K562 (cell line): ENCODE measurements around the gene STX1B. TPM values are rescaled to one million over a fixed set of nuclear protein-coding genes. Genes with fewer than 3 reads are reported as not detected.

ENCODE experiments used
- ATAC-seq: fragments of 200-7000 bp; cut with Tn5 transposase; 3 replicates; pipeline ENCODE4 v1.9.1; 2020; ENCODE audit warnings: moderate library complexity
- BruUV-seq: library from RNA; stranded (reverse); fragments of 400-500 nt; replicated peaks from 2 replicates; lab custom pipeline; 2021; lab: Mats Ljungman, UMichigan
- CTCF ChIA-PET: fragments of 300-600 bp; formaldehyde crosslinking; extraction: SDS; loops from one replicate; lab custom pipeline; 2021; ENCODE audit warnings: low intra/inter-chr PET ratio; lab: Yijun Ruan, JAX
- POLR2A ChIA-PET: fragments of 300-600, 350-650 bp; sonication (Branson Sonifier 250); formaldehyde crosslinking; extraction: SDS; loops from one replicate; lab custom pipeline; 2021; ENCODE audit warnings: antibody characterized with exemption, inconsistent platforms; lab: Yijun Ruan, JAX
- DNase-seq, 4 experiments: peaks; one replicate each; pipeline versions ENCODE4 v3.0.0 to v3.0.0-alpha.2; 2011 to 2018; ENCODE audit warnings: low spot score in 3 of 4, mixed read lengths in 3 of 4; ENCODE audit errors: extremely low read depth in 1 of 4
- FAIRE-seq: peaks from 2 replicates; lab custom pipeline; 2011; peaks lifted over from hg19 to GRCh38; lab: Jason Lieb, UNC
- H2AFZ ChIP-seq: 2 replicates; pipeline ENCODE4 v1.6.0; 2011; ENCODE audit warnings: low read depth, low read length, control low read depth, inconsistent platforms
- H3K27ac ChIP-seq: fragments of 200-600 bp; 3 replicates; pipeline ENCODE4 v1.8.0; 2011; ENCODE audit warnings: low read depth, mild to moderate bottlenecking, control low read depth, inconsistent platforms, low read length, moderate library complexity, mixed read lengths; ENCODE audit errors: extremely low read depth
- H3K27me3 ChIP-seq, 2 experiments: fragments of 300-600 bp in 1 of 2; 2 replicates in 1 of 2; 3 replicates in 1 of 2; pipeline versions ENCODE4 v1.6.0 to v1.8.0; 2011; ENCODE audit warnings: inconsistent platforms in 2 of 2, low read length in 2 of 2, mild to moderate bottlenecking in 1 of 2, mixed read lengths in 1 of 2, moderate library complexity in 1 of 2; ENCODE audit not compliant: control insufficient read depth in 2 of 2, insufficient read depth in 2 of 2
- H3K36me3 ChIP-seq: fragments of 300-600 bp; 3 replicates; pipeline ENCODE4 v1.8.0; 2011; ENCODE audit warnings: mild to moderate bottlenecking, low read length, inconsistent platforms; ENCODE audit not compliant: control insufficient read depth, insufficient read depth
- H3K4me1 ChIP-seq, 2 experiments: fragments of 200-600 bp in 1 of 2; replicated peaks in 1 of 2; 2 replicates in 1 of 2; 3 replicates in 1 of 2; pipeline versions ENCODE4 v1.5.1 to v1.8.0; 2011; ENCODE audit warnings: inconsistent platforms in 2 of 2, low read length in 2 of 2, mild to moderate bottlenecking in 1 of 2, mixed read lengths in 1 of 2, moderate library complexity in 1 of 2; ENCODE audit not compliant: control insufficient read depth in 2 of 2, insufficient read depth in 2 of 2
- H3K4me2 ChIP-seq: 2 replicates; pipeline ENCODE4 v1.6.1; 2011; ENCODE audit warnings: low read length, control low read depth, inconsistent platforms, mixed read lengths; ENCODE audit not compliant: insufficient read depth
- H3K4me3 ChIP-seq: fragments of 200-600 bp; sonication (generic), shearing (Covaris generic); 2 replicates; pipeline ENCODE4 v1.5.1; 2016; ENCODE audit warnings: control low read depth, inconsistent platforms
- H3K79me2 ChIP-seq: fragments of 200-600 bp; 3 replicates; pipeline ENCODE4 v1.8.0; 2011; ENCODE audit warnings: low read length, inconsistent platforms; ENCODE audit not compliant: control insufficient read depth, insufficient read depth
- H3K9ac ChIP-seq, 2 experiments: 2 replicates each; pipeline versions ENCODE4 v1.6.0 to v1.6.1; 2011; ENCODE audit warnings: low read depth in 2 of 2, low read length in 2 of 2, control low read depth in 1 of 2, inconsistent platforms in 1 of 2, mild to moderate bottlenecking in 1 of 2, mixed read lengths in 1 of 2; ENCODE audit not compliant: insufficient read depth in 1 of 2
- H3K9me1 ChIP-seq: one replicate; pipeline ENCODE4 v1.6.0; 2011; ENCODE audit warnings: inconsistent platforms, mild to moderate bottlenecking, low read length, moderate library complexity; ENCODE audit not compliant: control insufficient read depth, insufficient read depth
- H3K9me3 ChIP-seq: replicated peaks from 2 replicates; pipeline ENCODE4 v1.5.1; 2011; ENCODE audit warnings: low read depth, low read length, inconsistent platforms; ENCODE audit not compliant: control insufficient read depth, insufficient read depth
- H4K20me1 ChIP-seq: replicated peaks from 2 replicates; pipeline ENCODE4 v1.6.1; 2011; ENCODE audit warnings: low read length, inconsistent platforms, mixed read lengths; ENCODE audit not compliant: control insufficient read depth, insufficient read depth
- ARID1B ChIP-seq: fragments of 450-650 bp; IDR thresholded peaks from 2 replicates; pipeline ENCODE4 v1.6.1; 2016; ENCODE audit warnings: antibody characterized with exemption, mild to moderate bottlenecking, inconsistent platforms
- CBX1 ChIP-seq: sonication (generic); IDR thresholded peaks from 2 replicates; pipeline ENCODE4 v1.6.1; 2016; ENCODE audit warnings: antibody characterized with exemption, low read depth, mild to moderate bottlenecking
- FOXP4 ChIP-seq: sonication (generic); formaldehyde crosslinking; IDR thresholded peaks from 2 replicates; pipeline ENCODE4 v1.8.0; 2022; ENCODE audit warnings: mild to moderate bottlenecking, missing genetic modification reagents, borderline replicate concordance
- KDM5B ChIP-seq: fragments of 200-600 bp; sonication (generic); IDR thresholded peaks from 2 replicates; pipeline ENCODE4 v1.6.1; 2012; ENCODE audit warnings: low read depth, mild to moderate bottlenecking, moderate library complexity, low read length, control low read depth, inconsistent platforms; ENCODE audit not compliant: insufficient replicate concordance
- KLF16 ChIP-seq: IDR thresholded peaks from 2 replicates; pipeline ENCODE4 v1.6.1; 2016; ENCODE audit warnings: antibody characterized with exemption
- PHF20 ChIP-seq: fragments of 450-650 bp; IDR thresholded peaks from 2 replicates; pipeline ENCODE4 v1.6.1; 2018; ENCODE audit not compliant: partially characterized antibody
- TCF3 ChIP-seq: sonication (generic); formaldehyde crosslinking; IDR thresholded peaks from 2 replicates; pipeline ENCODE4 v1.4.0; 2020; ENCODE audit warnings: mild to moderate bottlenecking, missing genetic modification reagents
- ZNF232 ChIP-seq: sonication (generic); formaldehyde crosslinking; IDR thresholded peaks from 2 replicates; pipeline ENCODE4 v1.8.0; 2022; ENCODE audit warnings: mild to moderate bottlenecking, missing genetic modification reagents
- ZNF589 ChIP-seq: fragments of 200-800 bp; sonication (Bioruptor generic); IDR thresholded peaks from 2 replicates; pipeline ENCODE4 v1.6.1; 2016; ENCODE audit warnings: low read depth, missing genetic modification characterization, missing compliant biosample characterization
- ZNF644 ChIP-seq: fragments of 200-800 bp; sonication (Bioruptor generic); IDR thresholded peaks from 2 replicates; pipeline ENCODE4 v1.6.1; 2016; ENCODE audit warnings: low read depth, missing genetic modification characterization, missing compliant biosample characterization
- ZNF766 ChIP-seq: fragments of 200-800 bp; sonication (Bioruptor generic); conservative IDR thresholded peaks from 2 replicates; pipeline ENCODE4 v1.6.1; 2016; ENCODE audit warnings: missing genetic modification characterization, missing compliant biosample characterization
- WGBS: fragments of 100-300 bp; shearing (Covaris generic); methylation state at CpG from one replicate; pipeline ENCODE4 v1.1.6; 2016; ENCODE audit warnings: low coverage, mixed read lengths; ENCODE audit not compliant: insufficient coverage; ENCODE audit errors: missing lambda C conversion rate; 5-methylcytosine and 5-hydroxymethylcytosine counted together
- in situ Hi-C: fragments of 300-500 bp; cut with MboI; formaldehyde crosslinking; loops from 4 replicates; pipeline ENCODE4 v1.15.0; 2018; ENCODE audit warnings: inconsistent platforms, mixed read lengths
- intact Hi-C: fragments of 100-400 bp; cut with micrococcal nuclease; formaldehyde crosslinking; loops from 2 replicates; pipeline ENCODE4 v1.14.2; 2022
- polyA plus RNA-seq, 8 experiments: library from polyadenylated mRNA; depleted of rRNA in 4 of 8; stranded (reverse) in 5 of 8; unstranded in 3 of 8; fragments of >200 nt; fragmentation: Nextera tagmentation in 2 of 8; fragmentation: Illumina TruSeq in 1 of 8; extraction: Ambion mirVana in 2 of 8; extraction: Trizol in 1 of 8; gene quantifications; 2 replicates each; pipeline versions ENCODE4 v1.2.1 to v1.2.3, GENCODE V29; 2011 to 2014; ENCODE audit warnings: inconsistent platforms in 1 of 8, missing spikeins in 1 of 8
- total RNA-seq, 7 experiments: library from RNA; depleted of rRNA in 6 of 7; stranded (reverse); fragments of >200 nt in 6 of 7; fragmentation: Illumina TruSeq in 2 of 7; extraction: Trizol in 2 of 7; gene quantifications; 2 replicates each; pipeline versions ENCODE4 v1.2.1 to v1.2.3, GENCODE V29; 2011 to 2021; ENCODE audit warnings: low replicate concordance in 1 of 7
- TF ChIP-seq, protein P1 (sequence below): sonication (generic); formaldehyde crosslinking; IDR thresholded peaks from 2 replicates; pipeline ENCODE4 v1.8.0; 2022; ENCODE audit warnings: mild to moderate bottlenecking, missing genetic modification reagents

Gene STX1B
- total and polyA plus RNA-seq, 9 of the 15 experiments (the other 6 are each of a cell fraction or from before 2014, with no cell fraction given), result 0.07 to 2.5 (median 0.86) TPM

GRCh38 chr16:31022544-31023251 lies 12.3 kb upstream of the STX1B start:
- 26% methylated on average over 12 of the region's 12 CpGs for WGBS
- in situ Hi-C loops, result no loop called here
- Histone ChIP-seq H3K4me2 (peak overlapping the region; percentile 27; the same call in 1 of the 2 replicates), H3K4me1 (peaks cover 10 to 18% of the 10 kb centered on the region in 2 experiments; a peak in 3 of 5 replicates), H3K9me1 (no peaks in the 10 kb centered on the region), H3K36me3 (no peaks in the 10 kb centered on the region), H3K9ac (peak overlapping the region in 1 of 2 experiments; percentile 64; a peak in 1 of 4 replicates), H3K4me3 (no peak overlapping the region), H3K79me2 (no peaks in the 10 kb centered on the region), H3K27me3 (no peaks in the 10 kb centered on the region), H3K27ac (peak overlapping the region; percentile 48; the same call in 1 of the 3 replicates), H4K20me1 (no peaks in the 10 kb centered on the region), H3K9me3 (no peaks in the 10 kb centered on the region), H2AFZ (peak overlapping the region; percentile 74)
- ChIA-PET CTCF (interaction anchor here (0.6 kb wide), 1 partner anchor 94 kb away, joined by 3 read pairs; no protein-coding TSS in a partner anchor), POLR2A (interaction anchor here (1.2 to 2.7 kb wide), 5 partner anchors 10 to 158 kb away, joined by 3 to 9 read pairs (median 4); partner anchors contain the start of gene FUS)
- intact Hi-C loops, result no loop called here
- no TSS peak for BruUV-seq
- TF ChIP-seq ZNF644 (tag), result no peak
- no peak for TF ChIP-seq PHF20
- TF ChIP-seq TCF3 (CRISPR knock-in tag), result no peak
- TF ChIP-seq ARID1B, result no peak
- TF ChIP-seq KLF16, result no peak
- no peak for TF ChIP-seq CBX1
- TF ChIP-seq FOXP4 (CRISPR knock-in tag), result no peak
- no peak for TF ChIP-seq KDM5B
- no peak for TF ChIP-seq ZNF232 (CRISPR knock-in tag)
- TF ChIP-seq, protein P1, sequence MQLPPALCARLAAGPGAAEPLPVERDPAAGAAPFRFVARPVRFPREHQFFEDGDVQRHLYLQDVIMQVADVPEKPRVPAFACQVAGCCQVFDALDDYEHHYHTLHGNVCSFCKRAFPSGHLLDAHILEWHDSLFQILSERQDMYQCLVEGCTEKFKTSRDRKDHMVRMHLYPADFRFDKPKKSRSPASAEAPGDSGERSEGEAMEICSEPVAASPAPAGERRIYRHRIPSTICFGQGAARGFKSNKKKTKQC, result no peak
- TF ChIP-seq ZNF766 (CRISPR knock-in tag), result 0 out of 2 replicates have a peak, but pooled peaks have one; percentile 3
- 0 out of 2 replicates have a peak, but pooled peaks have one; percentile 8 for TF ChIP-seq ZNF589
- ATAC-seq, result no peak
- DNase-seq, result no peak
- no peak for FAIRE-seq
